GM11168 (cell line): ENCODE data around the gene TMEM135.
"Not testable (repeated sequence)": the region's sequence is repeated elsewhere in the genome, so short reads cannot be mapped to it uniquely, and the experiment has no call there.

ENCODE experiments used
- in situ Hi-C: fragments of 300-500 bp; cut with MboI; formaldehyde crosslinking; loops from one replicate; pipeline ENCODE4 v1.12.0; 2022; ENCODE audit warnings: low sequenced_read_pairs; ENCODE audit not compliant: unreplicated experiment

TMEM135 gene

DNA sequence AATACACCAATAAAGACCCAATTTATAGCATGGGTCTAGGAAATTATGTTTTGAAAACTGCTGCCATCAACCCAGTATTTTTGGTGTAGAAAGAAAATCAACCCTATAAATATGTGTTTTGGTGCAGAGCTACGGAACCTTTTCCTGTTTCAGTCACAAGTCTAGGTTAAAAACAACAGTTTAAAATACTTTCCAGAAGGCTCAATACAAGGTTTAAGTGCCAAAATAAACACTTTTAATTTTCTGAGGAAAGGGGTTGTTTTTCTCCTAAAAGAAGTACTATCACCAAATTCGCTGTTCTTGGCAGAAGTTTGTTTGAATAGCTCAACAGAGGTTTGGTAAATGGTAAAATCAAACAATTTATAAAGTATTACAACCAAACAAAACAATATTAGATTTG lies 201.3 kb downstream of the TMEM135 start:
- in situ Hi-C loops = no loop called here

DNA sequence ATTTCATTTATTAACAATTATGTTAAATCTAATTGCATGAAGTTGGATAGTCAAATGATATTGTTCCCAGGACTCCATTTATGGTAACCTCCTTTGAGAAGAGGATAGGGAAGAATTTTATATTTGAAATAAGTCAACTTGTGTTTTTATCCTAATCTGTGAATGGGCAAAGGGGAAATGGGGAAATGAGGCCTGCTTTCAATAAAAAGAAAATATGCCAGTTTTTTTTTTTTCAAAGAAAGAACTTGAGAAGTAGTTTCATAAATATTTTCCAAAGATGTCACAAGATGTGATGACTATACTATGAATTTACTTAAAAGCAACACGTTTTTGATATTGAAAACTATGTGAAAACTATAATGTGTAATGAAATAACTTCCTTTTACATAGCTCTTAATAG lies 201.8 kb downstream of the TMEM135 start:
- in situ Hi-C loops = no loop called here

DNA sequence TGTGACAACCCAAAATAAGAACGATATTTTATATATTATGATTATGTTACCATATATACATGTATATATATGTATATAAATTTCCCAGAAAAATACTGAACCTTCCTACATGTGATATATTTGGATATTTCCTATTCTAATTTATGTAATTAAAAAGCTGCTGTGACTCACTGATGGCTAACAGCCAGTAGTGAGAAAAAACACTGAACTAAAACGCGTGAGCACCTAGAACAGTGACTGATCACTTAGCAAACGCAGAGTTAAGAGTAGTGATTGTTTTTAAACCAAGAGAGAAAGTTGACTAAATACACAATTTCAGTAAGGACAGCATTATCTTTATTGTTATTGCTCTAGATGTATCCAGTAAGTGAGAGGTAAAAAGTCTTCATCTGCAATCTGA lies 213.8 kb downstream of the TMEM135 start:
- in situ Hi-C loops = no loop called here

DNA sequence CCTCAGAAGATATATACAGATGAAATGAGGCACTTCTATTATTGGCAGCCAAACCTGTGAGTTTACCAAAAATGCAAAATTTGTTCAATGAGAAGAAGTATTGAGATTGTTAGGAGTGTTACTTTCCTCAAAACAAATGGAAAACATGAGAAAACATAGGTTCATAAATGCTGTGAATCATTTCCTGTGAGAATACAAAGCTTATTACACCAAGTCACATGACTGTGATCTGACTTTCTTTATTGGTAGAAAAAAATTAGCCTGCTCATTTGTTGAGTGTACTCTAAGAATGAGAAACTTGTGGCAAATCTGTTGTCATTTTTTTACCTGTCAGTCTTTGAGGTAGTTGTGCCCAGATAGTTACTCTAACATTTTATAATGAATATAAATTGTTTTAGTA lies 215.1 kb downstream of the TMEM135 start:
- in situ Hi-C loops = no loop called here

DNA sequence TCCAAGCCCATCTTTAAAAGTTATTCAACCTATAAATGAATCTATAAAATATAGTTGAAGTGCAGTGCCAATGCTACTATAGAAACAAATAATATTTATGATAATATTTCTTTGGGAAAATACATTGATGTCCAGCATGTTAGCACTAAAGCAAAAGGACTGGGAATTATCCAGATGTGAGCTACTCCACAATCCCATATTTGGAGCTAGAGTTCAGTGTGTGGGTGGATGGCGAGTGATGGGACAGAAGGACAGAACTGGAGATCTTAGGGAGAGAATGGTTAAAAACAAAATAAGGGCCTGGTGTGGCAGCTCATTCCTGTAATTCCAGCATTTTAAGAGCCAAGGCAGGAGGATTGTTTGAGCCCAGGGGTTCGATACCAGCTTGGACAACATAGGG lies 216.8 kb downstream of the TMEM135 start:
- in situ Hi-C loops = no loop called here

DNA sequence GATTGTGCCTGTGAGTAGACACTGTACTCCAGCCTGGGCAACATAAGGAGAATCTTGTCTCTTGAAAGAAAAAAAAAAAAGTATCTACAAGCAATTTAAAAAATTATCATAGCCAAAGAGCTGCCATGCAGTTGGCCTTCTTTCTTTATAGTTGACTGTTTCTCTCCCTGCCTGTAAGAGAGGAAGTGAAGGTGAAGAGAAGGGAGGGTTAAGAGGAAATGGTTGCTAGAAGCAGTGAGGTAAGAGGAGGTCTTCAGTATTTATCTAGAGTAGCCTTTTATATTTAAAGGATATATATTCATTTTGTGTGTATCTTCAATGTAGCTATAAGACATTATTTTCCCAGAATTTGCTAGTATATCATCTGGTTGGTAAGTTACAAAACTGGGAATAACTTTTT lies 217.9 kb downstream of the TMEM135 start:
- in situ Hi-C loops = no loop called here

DNA sequence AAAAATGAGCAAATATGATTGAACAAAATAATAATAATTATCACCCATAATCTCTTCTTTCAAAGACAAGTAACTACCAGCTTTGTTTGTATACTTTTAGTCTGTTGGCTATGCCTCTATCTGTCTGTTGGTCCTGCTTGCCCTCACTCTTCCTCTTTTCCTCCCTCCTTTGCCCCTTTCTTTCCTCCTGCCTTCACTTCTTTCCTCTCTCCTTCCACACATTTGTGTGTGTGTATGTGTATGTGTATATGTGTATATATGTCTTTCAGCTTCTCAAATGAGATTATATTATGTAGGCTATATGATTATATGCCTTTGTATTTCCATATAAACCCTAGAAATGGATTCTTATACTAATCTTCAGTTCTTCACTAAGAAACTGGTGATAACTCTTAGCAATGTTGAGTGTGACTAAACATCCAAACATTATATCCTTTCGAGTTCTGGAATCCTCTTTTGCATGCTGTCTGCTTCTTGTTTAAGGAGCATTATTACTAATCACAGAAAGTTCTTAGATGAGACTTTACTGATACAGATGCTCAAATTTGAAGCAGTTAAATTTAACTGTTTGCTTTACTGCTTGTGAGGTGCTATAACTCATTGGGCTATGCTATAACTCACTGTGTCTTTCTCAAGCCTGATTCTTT lies 219.1 kb downstream of the TMEM135 start:
- in situ Hi-C loops = no loop called here

DNA sequence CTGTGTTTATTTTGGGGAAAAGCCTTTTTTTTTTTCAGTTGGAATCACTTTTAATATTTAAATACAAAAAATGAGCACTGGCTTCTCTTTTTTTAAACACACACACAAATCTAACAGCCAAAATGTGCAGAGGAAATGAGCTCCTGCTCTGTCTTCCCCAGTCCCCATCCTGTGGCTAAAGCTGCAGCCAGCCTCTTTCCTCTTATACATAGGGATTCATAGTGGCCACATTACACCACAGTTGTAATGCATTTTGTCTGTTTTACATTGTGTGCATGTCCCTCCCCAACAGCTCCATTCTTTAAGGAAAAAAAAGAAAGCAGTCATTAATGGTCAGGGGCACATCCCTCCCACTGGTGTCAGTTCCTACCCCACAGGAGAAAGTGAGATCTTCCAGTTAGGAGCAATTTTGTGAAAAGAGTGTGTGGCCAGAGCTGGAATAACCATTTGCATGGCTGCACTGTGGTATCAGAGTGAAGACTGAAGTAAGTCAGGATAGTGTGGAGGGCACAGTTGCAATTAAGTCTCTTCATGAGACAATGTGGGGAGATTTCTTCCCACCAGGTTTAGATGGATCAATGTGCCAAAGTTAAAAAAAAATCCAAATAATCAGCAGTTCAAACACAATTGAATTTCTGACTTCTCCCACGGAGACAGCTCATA lies 220.6 kb downstream of the TMEM135 start:
- in situ Hi-C loops = no loop called here

DNA sequence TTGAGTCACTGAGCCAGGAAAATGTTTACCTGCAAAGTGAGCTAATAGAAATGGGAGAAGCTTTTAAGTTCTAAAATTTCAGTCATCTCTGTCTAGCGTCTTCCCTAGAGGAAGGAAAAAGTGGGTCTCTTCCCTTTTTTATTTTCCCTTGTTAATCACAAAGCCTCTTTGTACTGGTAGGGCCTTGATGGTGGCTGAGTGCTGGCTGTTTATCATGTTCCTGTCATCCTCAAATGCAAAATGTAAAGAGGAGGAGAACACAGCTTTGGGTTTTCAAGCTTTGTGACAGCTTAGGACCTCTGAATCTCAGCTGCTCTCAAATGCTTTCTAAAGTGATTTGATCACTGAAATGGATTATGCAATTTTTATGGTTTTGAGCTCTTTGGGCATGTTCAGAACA lies 222.0 kb downstream of the TMEM135 start:
- in situ Hi-C loops = no loop called here

DNA sequence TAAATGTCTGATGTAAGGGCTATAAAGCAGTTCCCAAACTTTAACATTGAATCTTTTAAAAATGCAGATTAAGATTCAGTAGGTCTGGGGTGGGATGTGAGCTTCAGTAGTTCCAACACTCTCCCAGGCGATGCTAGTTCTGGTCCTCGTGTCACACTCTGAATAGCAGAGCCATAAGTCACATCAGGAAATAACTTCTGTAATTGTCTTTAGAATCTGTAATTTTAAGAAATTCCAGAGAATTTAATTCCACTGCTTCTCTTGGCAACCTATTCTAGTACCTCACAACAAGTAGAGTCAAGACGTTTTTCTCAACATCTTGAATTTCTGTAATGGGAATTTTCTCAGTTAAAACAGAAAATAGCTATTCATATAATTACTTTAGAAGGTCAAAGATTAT lies 223.1 kb downstream of the TMEM135 start:
- in situ Hi-C loops = no loop called here

DNA sequence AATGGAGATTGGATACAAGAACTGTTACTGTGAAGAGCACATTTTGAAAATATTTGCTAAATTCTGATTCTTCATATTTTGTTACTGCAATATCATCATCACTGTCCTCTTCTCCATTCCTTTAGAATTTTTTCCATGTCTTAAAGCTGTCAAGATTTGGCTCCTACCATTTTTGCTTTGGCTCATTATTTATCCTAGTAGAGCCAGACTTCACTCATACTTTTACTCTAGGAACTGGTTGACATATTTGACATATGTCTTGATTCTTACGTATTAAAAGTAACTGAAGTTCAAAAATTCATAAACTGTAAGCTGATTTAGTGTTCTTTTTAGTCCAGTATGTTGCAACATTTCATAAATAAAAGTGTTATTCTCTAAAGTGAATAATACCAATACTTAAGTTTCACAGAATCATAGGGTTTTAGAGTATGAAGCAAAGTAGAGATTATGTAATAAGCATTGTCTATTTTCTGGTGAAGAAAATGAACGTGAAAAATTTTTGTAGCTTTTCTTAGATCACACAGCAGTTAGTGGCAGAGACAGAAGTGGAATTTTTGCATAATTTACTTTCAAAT lies 225.6 kb downstream of the TMEM135 start:
- in situ Hi-C loops = no loop called here

DNA sequence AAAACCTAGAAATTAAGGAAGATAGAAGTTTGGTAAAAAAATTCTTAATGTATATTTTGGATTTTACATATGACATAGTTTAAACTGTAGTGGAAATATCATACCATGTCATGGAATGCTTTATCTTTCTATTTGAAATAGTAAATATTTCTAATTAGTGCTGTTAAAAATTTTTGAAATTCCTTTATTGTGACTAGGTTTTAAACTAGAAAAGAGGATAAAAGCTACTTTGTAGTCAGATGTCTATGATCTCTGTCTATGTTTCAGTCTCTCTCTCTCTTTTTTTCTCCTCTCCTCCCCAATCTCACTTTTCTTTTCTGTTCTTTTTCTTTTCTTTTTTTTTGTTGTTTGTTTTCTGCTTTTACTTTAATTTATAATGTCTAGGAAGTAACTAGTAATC lies 226.2 kb downstream of the TMEM135 start:
- in situ Hi-C loops = no loop called here

DNA sequence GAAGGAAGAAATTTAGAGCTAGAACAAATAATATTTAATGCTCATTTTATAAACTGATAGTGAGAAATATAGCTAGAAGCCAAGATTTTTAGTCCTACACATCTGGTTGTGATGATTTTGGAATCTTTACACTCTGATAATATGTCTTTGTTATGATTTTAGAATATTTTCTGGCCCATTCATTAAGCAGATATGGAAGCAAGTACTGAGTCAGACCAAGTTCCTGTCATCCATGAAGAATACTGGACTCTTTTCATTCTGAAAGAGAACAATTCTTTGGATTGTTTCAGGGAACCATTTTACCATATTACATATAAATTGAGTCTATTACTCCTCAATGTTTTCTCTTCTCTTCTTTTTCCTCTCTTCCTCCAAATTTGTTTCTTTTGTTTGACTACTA lies 227.4 kb downstream of the TMEM135 start:
- in situ Hi-C loops = no loop called here

DNA sequence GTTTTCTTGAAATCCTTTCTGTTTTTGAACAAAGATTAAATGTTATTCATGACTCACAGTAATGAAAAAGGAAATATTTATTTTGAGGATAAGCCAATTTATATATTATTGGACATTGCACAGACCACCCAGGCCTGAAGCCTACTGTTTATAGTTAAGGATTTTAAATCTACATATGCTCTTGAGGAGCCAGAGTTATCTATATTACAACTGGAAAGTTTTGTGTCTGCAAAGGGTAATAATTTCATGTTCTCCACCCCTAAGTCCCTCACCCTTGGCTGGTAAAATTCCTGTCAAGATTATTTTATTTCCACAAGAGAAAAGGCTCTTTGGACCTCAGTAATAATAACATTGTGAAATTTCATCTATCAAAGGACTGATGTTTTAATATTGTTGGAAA lies 228.2 kb downstream of the TMEM135 start:
- in situ Hi-C loops = no loop called here

DNA sequence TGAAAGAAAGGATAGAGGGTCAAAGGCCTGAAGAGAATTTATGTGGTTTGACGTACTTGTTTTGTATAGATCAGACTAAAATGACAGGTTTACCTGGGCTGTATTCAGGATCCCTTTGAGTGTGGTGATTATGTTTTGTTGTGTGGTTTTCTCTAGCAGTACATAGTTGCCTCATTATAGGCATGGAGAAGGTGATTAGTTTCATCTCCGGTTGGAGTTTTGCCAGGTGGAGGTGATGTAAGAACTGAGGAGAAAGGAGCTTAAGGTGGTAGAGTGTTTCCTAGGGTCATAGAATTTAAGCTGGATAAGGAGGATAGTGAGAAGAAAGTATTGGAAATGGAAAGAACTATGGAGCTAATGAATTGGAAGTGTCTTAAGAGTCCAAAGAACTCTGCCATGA lies 229.0 kb downstream of the TMEM135 start:
- in situ Hi-C loops = no loop called here

DNA sequence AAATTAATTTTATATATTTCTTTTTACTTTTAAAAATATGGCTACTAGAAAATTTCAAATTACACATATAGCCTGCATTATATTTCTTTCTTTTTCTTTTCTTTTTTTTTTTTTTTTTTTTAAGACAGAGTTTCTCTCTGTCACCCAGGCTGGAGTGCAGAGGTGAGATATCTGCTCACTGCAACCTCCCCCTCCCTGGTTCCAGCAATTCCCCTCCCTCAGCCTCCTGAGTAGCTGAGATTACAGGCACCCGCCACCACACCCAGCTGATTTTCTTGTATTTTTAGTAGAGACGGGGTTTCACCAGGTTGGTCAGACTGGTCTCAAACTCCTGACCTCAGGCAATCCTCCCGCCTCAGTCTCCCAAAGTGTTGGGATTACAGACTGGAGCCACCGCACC lies 234.2 kb downstream of the TMEM135 start:
- in situ Hi-C loops = not testable (repeated sequence)

DNA sequence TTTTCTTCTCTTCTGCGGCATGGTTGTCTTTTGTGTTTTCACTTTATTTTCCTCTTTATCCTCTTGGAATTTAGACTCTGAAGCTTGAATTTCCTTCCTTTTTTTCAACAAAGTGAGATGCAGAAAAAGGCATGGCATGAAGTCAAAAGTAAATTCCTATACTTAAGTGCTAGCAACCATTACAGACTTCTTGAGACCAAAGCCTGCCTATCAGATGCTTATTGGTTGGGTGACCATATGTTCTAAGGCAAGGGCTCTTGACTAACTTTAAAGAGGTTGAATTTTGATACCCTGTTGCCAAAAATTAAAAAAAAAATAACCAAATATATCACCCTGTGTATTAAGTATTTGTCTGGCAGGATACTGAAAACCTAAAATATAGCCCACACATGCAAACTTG lies 237.4 kb downstream of the TMEM135 start:
- in situ Hi-C loops = no loop called here

DNA sequence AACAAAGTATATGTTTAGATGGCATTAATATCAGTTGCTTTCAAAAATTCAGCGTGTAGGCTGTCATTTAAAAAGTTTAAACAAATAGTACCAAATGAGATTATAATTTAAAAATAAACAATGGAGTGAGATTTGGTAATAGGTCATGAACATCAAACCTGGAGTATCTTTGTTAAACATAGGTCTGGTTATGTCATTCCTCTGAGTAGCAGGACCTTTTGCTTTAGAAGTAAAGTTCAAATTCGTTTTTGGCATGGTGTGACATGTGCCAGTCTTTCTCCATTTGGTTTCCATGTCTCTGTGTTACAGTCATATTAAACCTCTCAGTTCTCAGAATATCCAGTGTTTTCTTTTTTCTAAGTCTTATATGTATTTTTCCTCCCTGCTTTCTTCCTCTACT lies 242.4 kb downstream of the TMEM135 start:
- in situ Hi-C loops = no loop called here

DNA sequence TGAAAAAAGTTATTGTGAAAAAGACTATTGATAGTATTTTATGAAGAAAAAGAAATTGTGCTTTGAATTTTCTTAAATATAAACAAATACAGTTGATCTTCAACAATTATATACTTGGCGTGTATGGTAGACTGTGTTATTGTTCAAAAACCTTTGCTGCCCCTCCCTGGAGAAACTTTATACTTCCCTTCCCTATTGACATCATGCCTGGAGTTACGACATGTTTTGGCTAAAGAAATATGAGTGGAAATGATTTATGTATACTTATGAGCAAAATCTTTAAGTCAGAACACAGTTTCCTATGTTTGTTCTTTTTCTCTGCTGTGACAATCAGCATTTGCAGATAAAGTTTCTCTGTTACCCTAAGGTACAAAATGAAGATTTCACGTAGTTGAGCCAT lies 243.8 kb downstream of the TMEM135 start:
- in situ Hi-C loops = no loop called here

DNA sequence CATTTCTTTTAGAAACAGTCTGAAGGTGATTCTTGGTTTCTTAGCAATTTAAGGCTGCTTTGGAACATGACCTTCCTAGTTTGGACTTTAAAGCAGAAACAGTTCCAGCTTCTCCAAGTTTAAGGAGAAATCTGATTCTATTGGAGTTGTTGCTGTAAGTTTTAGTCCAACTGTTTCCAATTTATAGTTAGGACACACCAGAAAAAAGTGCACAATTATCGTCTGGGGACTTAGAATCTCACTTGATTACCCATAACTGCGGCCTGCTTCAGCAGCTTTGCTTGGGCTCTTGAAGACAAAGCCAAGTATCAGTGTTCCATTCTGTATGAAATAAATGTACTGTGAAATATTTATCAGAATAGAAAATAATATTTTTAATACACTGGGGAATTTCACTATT lies 246.6 kb downstream of the TMEM135 start:
- in situ Hi-C loops = no loop called here

DNA sequence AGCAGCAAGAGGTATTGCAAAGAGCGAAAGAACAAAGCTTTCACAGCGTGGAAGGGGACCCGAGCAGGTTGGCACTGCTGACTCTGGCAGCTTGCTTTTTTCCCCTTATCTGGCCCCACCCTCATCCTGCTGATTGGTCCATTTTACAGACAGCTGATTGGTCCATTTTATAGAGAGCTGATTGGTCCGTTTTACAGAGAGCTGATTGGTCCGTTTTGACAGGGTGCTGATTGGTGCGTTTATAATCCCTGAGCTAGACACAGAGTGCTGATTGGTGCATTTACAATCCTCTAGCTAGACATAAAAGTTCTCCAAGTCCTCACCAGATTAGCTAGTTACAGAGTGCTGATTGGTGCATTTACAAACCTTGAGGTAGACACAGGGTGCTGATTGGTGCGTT lies 247.9 kb downstream of the TMEM135 start:
- in situ Hi-C loops = not testable (repeated sequence)

DNA sequence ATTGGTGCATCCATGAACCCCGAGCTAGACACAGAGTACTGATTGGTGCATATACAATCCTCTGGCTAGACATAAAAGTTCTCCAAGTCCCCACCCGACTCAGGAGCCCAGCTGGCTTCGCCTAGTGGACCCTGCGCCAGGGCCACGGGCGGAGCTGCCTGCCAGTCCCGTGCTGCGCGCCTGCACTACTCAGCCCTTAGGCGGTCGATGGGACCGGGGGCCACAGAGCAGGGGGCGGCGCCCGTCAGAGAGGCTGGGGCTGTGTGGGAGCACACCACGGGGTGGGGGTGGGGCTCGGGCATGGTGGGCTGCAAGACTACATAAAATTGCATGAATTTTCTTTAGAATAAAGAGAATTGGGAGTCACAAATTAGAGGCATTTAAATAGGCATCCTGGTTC lies 248.6 kb downstream of the TMEM135 start:
- in situ Hi-C loops = no loop called here
